ENCODE measurements around the gene FAM219B.

FAM219B gene

GRCh38 chr15:74872702-74873035, 34.0 kb downstream of the FAM219B start:
- no peak for DNase-seq

DNA sequence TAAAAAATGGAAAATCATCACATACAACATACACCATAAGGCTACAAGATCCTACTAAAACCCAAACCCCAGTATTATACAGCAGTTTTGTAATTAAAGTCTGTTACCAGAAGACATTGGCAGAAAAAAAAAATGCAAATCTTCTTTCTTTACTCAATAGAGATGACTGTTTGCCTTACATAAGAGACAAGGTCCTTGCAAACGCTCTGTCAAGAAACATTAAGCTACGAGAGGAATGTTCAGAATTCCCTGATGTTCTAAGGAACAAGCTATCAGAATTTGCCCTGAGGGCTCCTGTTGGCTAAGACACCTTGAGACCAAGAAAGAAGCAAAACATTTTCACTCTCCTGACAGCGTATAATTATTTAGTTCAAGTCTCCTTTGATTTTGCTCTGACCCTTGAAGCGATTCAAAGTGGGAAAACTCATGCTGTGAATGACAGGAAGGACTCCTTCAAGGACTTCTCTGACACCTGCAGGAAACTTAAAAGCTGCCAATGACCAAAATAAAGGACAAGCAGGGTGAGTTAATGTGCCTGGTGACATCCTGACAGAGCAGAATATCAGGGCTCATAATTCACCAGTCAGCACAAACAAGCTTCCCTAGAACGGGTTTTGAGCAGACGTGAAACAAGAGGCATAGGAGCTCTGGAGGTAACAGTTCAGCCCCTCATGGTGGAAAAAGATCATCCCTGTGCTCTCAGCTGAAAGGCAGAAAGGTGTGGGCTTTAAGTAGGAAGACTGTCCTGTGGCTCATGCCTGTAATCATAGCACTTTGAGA, 36.0 kb downstream of the FAM219B start:
- no peak for DNase-seq

DNA sequence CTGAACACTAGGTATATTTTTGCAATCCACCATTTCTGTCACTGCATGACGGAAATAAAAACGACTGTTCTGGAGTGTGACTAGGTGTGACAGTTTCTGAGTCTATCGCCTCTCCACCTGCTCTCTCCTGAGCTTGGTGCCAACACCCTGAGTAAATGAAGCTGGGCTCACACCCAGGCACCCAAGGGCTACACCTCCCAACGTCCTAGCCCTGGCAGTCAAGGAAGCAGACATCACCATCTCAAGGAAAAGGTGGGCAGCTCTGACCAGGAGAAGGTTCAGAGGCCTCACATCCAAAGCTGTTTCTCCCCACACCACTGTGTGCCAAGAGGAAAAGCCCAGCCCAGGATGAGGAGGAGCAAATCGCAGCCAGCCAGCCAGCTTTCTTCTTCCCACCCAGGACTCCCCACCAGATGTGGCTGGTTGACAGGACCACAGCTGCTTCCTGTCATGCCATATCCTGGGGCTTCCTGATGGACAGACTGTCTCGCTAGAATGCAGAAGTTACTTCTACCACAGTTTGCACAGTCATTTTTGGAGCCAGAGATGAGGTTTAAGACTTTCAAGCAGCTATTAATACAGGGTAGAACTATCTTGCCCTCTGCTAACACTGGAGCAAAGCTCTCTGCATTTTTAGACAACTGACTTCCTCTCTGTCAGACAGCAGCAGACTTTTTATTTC, 36.8 kb downstream of the FAM219B start:
- no peak for DNase-seq

DNA sequence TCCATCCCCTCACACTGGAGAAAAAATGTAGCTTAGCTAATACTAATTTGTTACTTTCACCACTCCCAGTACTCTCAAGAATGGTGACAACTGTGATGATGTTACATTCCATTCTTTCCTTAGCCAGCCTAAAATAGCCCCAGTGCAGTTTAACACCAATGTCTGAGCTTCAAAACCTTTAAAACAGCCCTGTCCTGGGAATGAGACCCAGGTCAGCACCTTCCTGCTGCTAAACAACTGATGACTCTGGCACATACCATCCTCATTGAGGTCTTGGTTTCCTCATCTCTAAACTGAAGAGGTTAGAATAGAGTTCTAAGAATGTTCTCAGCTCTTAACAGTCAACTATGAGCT, 37.3 kb downstream of the FAM219B start:
- no peak for DNase-seq

- no peak for DNase-seq
Observed at GRCh38 chr15:74868059-74868458, 38.6 kb downstream of the FAM219B start.

DNA sequence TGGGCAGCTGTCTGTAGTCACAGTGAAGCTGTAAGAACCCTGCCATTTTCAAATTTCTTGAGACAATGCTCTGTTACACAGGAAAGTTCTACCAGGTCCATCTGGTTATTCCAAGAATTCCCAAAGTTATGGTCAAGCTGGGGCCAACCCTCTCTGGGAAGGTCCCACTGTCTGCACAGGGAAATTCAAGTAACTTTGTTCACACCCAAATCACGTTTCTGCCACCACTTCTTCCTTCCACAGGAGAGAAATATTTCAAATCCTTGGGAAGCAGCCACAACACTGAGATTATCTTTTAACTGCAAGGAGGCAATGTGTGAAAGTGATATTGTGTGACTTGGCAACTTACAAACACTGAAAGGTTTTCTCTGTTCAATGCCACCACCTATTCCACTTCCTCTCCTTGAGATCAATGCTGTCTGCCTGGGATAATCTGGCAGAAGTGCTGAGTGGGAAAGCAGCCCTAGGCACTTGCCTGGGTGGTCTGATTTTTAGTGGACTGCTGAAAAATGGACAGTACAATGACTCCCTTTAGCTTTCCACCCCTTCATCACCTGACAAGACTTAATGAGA, 39.1 kb downstream of the FAM219B start:
- DNase-seq: no peak

DNA sequence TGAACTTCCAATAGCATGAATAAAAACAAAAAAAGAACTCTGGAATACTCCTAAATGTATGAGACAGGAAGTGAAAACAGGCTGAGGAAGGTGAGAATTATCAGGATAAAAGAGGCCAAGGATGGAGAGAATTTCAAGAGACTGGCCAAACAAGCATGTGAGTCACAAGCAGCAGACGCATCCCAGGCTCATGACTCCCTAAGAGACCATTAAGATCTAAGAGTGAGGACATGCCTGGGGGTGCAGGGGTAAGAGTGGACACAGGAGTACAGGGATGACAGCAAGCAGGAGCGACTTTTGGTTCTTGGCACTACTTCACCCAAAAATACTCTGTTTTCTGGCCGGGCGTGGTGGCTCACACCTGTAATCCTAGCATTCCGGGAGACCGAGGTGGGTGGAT, 40.6 kb downstream of the FAM219B start:
- no peak for DNase-seq

DNA sequence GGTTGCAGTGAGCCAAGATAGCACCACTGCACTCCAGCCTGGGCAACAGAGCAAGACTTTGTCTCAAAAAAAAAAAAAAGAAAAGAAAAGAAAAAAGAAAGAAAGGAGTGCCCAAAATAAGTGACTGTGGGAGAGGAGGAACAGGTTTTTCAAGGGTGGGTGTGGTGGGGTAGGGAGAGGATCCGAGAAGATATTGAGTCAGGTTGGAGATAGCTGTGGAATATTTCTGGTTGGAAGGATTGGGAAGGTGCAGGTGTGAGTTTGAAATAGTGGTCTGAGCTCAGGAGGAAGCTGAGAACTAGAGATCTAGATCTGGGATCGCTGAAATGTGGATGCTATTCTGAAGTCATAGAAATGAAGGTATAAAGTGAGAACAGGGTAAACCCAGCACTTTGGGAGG, 41.3 kb downstream of the FAM219B start:
- DNase-seq: no peak

DNA sequence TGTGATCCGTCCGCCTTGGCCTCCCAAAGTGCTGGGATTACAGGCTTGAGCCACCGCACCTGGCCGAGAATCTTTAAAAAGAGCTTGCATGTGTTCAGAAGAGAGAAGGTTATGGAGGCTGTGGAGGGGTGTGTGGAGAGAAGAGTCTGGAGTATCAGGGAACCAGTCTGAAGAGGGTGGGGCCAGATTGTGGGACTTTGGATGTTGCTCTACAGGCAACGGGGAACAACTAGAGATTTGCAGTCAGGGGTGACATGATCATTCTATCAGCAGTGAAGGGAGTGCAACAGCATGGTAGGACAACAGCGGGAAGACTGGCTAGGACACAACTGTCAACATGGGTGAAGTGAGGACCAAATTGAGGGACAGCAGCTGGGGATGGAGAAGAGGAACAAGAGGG, 42.4 kb downstream of the FAM219B start:
- no peak for DNase-seq

DNA sequence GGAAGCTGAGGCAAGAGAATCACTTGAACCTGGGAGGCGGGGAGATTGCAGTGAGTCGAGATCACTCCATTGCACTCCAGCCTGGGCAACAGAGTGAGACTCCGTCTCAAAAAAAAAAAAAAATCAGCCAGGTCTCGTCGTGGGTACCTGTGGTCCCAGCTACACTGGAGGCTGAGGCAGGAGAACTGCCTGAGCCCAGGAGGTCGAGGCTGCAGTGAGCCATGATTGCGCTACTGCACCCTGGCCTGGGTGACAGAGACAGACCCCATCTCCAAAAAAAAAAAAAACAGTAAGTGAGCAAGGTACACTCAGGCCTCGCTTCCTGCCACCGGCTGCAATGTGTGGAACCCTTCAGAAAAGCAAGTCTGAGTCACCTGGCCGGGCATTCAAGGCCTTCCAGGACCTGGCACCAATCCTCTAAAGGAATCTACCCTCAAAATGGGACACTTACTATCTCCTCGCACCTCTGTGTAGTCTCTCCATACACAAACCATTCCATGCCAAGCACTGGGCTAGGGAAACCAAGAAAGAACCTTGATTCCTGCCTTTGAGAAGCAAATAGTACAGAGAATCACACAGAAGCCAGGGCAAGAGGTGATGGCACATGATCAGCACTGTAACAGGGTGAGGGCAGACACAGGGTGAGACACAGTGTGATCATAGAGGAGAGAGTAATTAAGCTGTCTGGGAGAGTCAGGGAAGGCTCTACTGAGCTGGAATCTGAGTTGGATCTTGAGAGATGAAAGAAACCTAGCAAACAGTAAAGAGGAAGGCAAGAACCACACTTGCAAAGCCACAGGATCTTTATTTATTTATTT, 43.2 kb downstream of the FAM219B start:
- DNase-seq: no peak

GRCh38 chr15:74858369-74858740, 48.3 kb downstream of the FAM219B start:
- DNase-seq: no peak

DNA sequence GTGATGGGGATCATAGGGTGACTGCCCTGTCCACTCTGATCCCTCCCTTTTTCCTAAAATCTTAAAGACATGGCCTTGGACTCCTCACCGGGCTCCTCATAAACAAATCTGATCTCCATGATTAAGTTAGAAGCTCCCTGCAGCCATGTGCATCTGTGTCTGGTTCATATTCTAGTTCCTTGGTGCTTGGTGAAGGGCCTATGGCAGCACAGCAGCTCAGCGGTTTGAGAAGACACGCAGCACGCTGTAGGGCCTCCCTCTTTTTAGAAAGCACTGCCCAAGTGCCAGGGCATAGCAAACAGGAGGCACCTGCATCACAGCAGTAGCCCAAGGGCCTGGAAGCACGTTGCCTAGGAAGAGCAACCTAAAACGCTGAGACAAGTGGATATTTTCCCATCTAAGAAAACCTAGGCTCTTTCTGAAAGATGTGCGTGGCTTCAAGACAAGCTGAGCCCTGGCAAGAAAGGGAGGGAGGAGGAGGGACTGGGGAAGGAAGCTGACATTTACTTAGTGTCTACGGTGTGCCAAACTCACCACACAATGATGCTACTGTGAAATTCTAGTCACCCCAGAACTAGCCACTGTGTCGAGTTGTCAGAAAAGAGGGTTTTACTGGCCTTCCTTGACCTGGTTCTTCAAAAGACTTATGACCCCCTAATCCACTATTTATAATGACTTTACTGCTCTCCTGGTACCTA, 48.8 kb downstream of the FAM219B start:
- no peak for DNase-seq

DNA sequence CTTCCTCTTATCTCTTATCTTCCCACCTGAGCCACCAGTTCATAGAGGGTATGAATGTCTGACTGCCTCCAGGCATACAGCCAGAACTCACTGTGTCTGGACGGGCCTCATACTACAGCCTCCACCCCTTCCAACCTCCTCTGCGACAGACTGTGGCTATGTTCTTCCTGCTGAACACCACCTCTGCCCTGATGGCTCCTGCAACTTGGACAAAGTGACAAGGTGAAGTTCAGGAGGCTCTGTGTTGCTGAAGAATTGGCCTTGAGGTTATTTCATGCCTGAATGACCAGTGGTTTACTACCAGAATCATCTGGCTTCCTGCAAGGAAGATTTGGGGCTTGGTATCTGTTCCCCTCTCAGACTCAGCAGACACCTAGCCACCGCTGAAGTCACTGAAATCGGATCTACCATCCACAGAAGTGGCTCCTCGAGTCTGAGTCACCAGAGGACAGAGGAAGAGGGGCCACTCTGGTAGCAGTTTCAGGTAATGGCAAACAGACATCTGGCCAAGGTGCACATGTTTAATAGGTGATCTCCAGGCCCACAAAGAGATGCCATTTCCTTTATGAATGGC, 49.5 kb downstream of the FAM219B start:
- peak; percentile 73 for DNase-seq

DNA sequence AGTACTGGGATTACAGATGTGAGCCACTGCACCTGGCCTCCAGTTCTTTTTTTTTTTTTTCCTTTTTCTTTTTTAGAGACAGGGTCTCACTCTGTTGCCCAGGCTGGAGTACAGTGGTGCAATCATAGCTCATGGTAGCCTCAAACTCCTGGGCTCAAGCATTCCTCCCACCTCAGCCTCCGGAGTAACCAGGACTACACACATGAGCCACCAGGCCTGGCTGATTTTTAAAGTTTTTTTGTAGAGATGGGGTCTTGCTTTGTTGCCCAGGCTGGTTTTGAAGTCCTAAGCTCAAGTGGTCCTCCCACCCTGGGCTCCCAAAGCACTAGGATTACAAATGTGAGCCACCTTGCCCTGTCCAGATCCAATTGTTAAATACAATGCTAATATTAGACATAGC, 50.1 kb downstream of the FAM219B start:
- no peak for DNase-seq

DNA sequence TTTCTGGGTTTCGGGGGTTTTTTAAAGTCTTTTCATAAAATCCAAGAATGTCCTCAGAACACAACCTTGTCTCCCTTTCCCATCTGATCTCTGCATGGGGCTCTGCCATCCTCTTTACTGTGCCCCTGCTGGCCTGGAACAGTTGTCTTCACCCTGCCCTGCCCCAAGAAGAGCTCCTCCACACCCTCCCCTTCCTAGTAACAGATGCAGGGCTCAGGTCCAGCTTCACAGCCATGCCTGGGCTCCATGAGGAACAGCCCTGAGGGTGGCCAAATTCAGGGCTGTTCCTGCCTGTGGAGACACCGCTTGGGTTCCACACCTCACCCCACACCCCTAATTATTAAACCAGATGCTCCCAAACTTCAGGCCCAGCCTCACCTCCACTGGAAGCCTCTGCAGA, 50.8 kb downstream of the FAM219B start:
- no peak for DNase-seq

DNA sequence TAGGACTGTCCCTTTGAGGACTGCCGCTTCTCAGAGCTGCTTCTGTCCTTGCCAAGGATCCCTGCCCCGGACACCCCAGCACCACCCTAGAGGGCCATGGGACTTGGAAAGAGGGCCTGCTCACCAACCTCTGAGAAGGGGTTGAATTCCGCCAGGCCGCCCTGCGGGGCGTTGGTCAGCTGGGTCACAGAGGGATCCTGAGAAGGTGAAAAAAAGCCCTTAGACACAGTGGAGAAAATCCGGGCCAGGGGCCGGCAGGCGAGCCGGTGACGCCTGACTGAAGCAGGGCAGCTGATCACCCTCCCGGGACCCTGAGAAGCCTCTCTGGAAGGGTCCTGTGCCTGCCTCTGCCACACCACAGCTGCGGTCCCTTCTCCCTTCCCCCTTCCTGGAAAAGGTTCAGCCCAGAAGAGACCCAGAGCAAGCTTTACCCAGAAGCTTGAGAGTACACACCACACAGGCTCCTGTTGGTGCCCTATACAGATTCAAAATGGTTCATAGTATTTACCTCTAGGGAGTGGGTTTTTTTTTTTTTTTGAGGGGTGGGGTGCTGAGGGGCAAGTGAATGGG, 52.1 kb downstream of the FAM219B start:
- DNase-seq: no peak

- no peak for DNase-seq
Observed at GRCh38 chr15:74851960-74852359, 54.7 kb downstream of the FAM219B start.

DNA sequence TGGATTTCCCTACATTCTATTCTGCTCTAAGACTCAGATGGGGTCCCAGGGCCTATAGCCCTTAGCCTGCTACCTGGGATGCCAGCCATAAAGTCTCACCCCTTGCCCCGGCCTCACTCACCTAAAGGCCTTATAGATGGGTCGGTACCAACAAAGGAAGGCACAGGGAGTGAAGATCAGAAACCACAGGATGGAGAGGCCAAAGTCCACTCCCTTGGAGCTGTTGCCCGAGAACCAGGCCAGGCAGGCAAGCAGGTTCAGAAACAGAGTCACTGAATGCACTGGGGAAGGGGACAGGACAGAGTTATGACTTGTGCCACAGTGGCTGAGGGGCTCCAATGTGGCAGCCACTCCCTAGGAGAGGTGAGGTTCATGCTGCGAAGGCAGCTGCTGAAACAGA, 56.3 kb downstream of the FAM219B start:
- DNase-seq: no peak

Data from NCI-H2029 treated with DMSO at 0.1 percent for 48 hours (cell line).